GM12878 (cell line): ENCODE data around the gene ANTXR2. TPM values are rescaled to one million over a fixed set of nuclear protein-coding genes. Genes with fewer than 3 reads are reported as not detected.

Experiments
- ATAC-seq: fragments of 200-7000 bp; cut with Tn5 transposase; 3 replicates; pipeline ENCODE4 v1.9.1; 2020; ENCODE audit warnings: mild to moderate bottlenecking, moderate library complexity
- BruUV-seq: library from RNA; stranded (reverse); fragments of 400-500 nt; replicated peaks from 2 replicates; lab custom pipeline; 2021; lab: Mats Ljungman, UMichigan
- CTCF ChIA-PET: fragments of 300-600 bp; sonication (Branson Sonifier 250); formaldehyde crosslinking; extraction: SDS; loops from one replicate; lab custom pipeline; 2021; ENCODE audit warnings: inconsistent platforms; lab: Yijun Ruan, JAX
- POLR2A ChIA-PET: fragments of 350-600 bp; formaldehyde crosslinking; extraction: SDS; loops from one replicate; lab custom pipeline; 2021; ENCODE audit warnings: inconsistent platforms; lab: Charles Lee
- RAD21 ChIA-PET: fragments of 300-600 bp; sonication (Branson Sonifier 250); formaldehyde crosslinking; loops from one replicate; lab custom pipeline; 2023; ENCODE audit warnings: antibody characterized with exemption; ENCODE audit not compliant: unreplicated experiment; lab: Charles Lee
- SMC1A ChIA-PET: fragments of 300-600 bp; sonication (Branson Sonifier 250); formaldehyde crosslinking; loops from one replicate; lab custom pipeline; 2023; ENCODE audit not compliant: unreplicated experiment, uncharacterized antibody; lab: Charles Lee
- DNase-seq: peaks from one replicate; pipeline ENCODE4 v3.0.0-alpha.2; 2011; ENCODE audit warnings: low read depth, low spot score
- FAIRE-seq: peaks from 3 replicates; lab custom pipeline; 2011; peaks lifted over from hg19 to GRCh38; lab: Jason Lieb, UNC
- H2AFZ ChIP-seq: 2 replicates; pipeline ENCODE4 v1.6.0; 2011; ENCODE audit warnings: low read depth, low read length, control low read depth; ENCODE audit not compliant: control insufficient read depth
- H3K27ac ChIP-seq: 2 replicates; pipeline ENCODE4 v1.5.1; 2011; ENCODE audit warnings: control low read depth; ENCODE audit not compliant: control insufficient read depth, insufficient read depth
- H3K27me3 ChIP-seq, 2 experiments: replicated peaks in 1 of 2; 2 replicates each; pipeline versions ENCODE4 v1.6.0 to v1.6.1; 2011; ENCODE audit warnings: low read length in 1 of 2; ENCODE audit not compliant: control insufficient read depth in 2 of 2, insufficient read depth in 2 of 2
- H3K36me3 ChIP-seq, 2 experiments: 2 replicates each; pipeline ENCODE4 v1.5.1; 2011; ENCODE audit warnings: low read length in 1 of 2; ENCODE audit not compliant: control insufficient read depth in 2 of 2, insufficient read depth in 2 of 2
- H3K4me1 ChIP-seq: 2 replicates; pipeline ENCODE4 v1.6.1; 2011; ENCODE audit warnings: mild to moderate bottlenecking, low read length, moderate library complexity, mixed read lengths; ENCODE audit not compliant: control insufficient read depth, insufficient read depth
- H3K4me2 ChIP-seq: 2 replicates; pipeline ENCODE4 v1.6.0; 2011; ENCODE audit warnings: control low read depth; ENCODE audit not compliant: control insufficient read depth, insufficient read depth
- H3K4me3 ChIP-seq: fragments of 200-600 bp; sonication (generic); 2 replicates; pipeline ENCODE4 v1.5.1; 2016
- H3K79me2 ChIP-seq: 2 replicates; pipeline ENCODE4 v1.6.0; 2011; ENCODE audit warnings: low read length; ENCODE audit not compliant: control insufficient read depth, insufficient read depth
- H3K9ac ChIP-seq: 2 replicates; pipeline ENCODE4 v1.8.0; 2011; ENCODE audit warnings: low read length, control low read depth, mixed read lengths; ENCODE audit not compliant: control insufficient read depth, insufficient read depth
- H3K9me3 ChIP-seq: replicated peaks from 3 replicates; pipeline ENCODE4 v1.5.1; 2011; ENCODE audit warnings: mild to moderate bottlenecking, low read length; ENCODE audit not compliant: control insufficient read depth, insufficient read depth
- H4K20me1 ChIP-seq: 2 replicates; pipeline ENCODE4 v1.6.0; 2011; ENCODE audit not compliant: control insufficient read depth, insufficient read depth
- BCL11A ChIP-seq: IDR thresholded peaks from 2 replicates; pipeline ENCODE4 v1.6.1; 2011; ENCODE audit warnings: low read depth, low read length
- BRCA1 ChIP-seq: IDR thresholded peaks from 2 replicates; pipeline ENCODE4 v1.6.1; 2011; ENCODE audit warnings: low read depth, low read length, improper control_type of control experiment
- JUNB ChIP-seq: IDR thresholded peaks from 2 replicates; pipeline ENCODE4 v1.6.1; 2016; ENCODE audit warnings: antibody characterized with exemption, mild to moderate bottlenecking
- KLF5 ChIP-seq: fragments of 450-650 bp; IDR thresholded peaks from 2 replicates; pipeline ENCODE4 v1.6.1; 2014; ENCODE audit warnings: mild to moderate bottlenecking; ENCODE audit not compliant: partially characterized antibody
- MAX ChIP-seq: IDR thresholded peaks from 2 replicates; pipeline ENCODE4 v1.6.1; 2012; ENCODE audit warnings: low read depth, low read length, improper control_type of control experiment
- MLLT1 ChIP-seq: fragments of 450-650 bp; IDR thresholded peaks from 2 replicates; pipeline ENCODE4 v1.6.1; 2016; ENCODE audit warnings: mild to moderate bottlenecking
- NFXL1 ChIP-seq: fragments of 450-650 bp; IDR thresholded peaks from 2 replicates; pipeline ENCODE4 v1.6.1; 2017; ENCODE audit warnings: antibody characterized with exemption, mild to moderate bottlenecking, borderline replicate concordance
- RELB ChIP-seq: fragments of 450-650 bp; IDR thresholded peaks from 2 replicates; pipeline ENCODE4 v1.6.1; 2017; ENCODE audit warnings: low read depth, mild to moderate bottlenecking, moderate library complexity
- SMAD5 ChIP-seq: IDR thresholded peaks from 2 replicates; pipeline ENCODE4 v1.6.1; 2016; ENCODE audit warnings: antibody characterized with exemption, low read depth
- SMC3 ChIP-seq: IDR thresholded peaks from 2 replicates; pipeline ENCODE4 v1.6.1; 2011; ENCODE audit warnings: low read length, improper control_type of control experiment, borderline replicate concordance
- SREBF1 ChIP-seq: IDR thresholded peaks from 2 replicates; pipeline ENCODE4 v1.6.1; 2012; ENCODE audit warnings: mild to moderate bottlenecking, low read length
- TCF3 ChIP-seq: IDR thresholded peaks from 2 replicates; pipeline ENCODE4 v1.6.1; 2012; ENCODE audit warnings: low read depth, mild to moderate bottlenecking, low read length, borderline replicate concordance; ENCODE audit not compliant: insufficient read depth
- in situ Hi-C: fragments of 300-500 bp; cut with MboI; formaldehyde crosslinking; loops from 9 replicates; pipeline ENCODE4 v1.14.3; 2018; ENCODE audit warnings: mixed read lengths
- intact Hi-C: fragments of 100-400 bp; cut with micrococcal nuclease; formaldehyde crosslinking; loops from one replicate; pipeline ENCODE4 v1.14.2; 2022; ENCODE audit not compliant: unreplicated experiment
- polyA plus RNA-seq, 11 experiments: library from polyadenylated mRNA; depleted of rRNA in 4 of 11; unstranded in 6 of 11; stranded (reverse) in 5 of 11; fragments of >200 nt; fragmentation: Nextera tagmentation in 4 of 11; fragmentation: Illumina TruSeq in 1 of 11; extraction: Ambion mirVana in 4 of 11; extraction: Trizol in 1 of 11; gene quantifications; 1 replicate in 1 of 11; 2 replicates in 10 of 11; pipeline versions ENCODE4 v1.2.1 to v1.2.3, GENCODE V29; 2011 to 2016; ENCODE audit warnings: inconsistent platforms in 2 of 11, missing spikeins in 2 of 11, low read depth in 1 of 11
- total RNA-seq, 4 experiments: library from RNA; depleted of rRNA in 3 of 4; stranded (reverse); fragments of >200 nt in 3 of 4; fragmentation: Illumina TruSeq in 1 of 4; extraction: Trizol in 1 of 4; gene quantifications; 2 replicates each; pipeline versions ENCODE4 v1.2.1 to v1.2.3, GENCODE V29; 2013 to 2021

ANTXR2 gene
- total and polyA plus RNA-seq, 10 of the 15 experiments (the other 5 are each of a cell fraction or from before 2014, with no cell fraction given), result 1.4 to 8.9 (median 5.7) TPM

GRCh38 chr4:80049402-80049801 is 23.6 kb downstream of the ANTXR2 start:
- ChIA-PET CTCF (interaction anchor here (1.4 kb wide), 1 partner anchor 169 kb away, joined by 3 read pairs; no protein-coding TSS in a partner anchor), POLR2A (no interaction called here), RAD21 (interaction anchor here (1.5 kb wide), 1 partner anchor 24 kb away, joined by 3 read pairs; the partner anchor contains the start of gene ANTXR2), SMC1A (interaction anchor here (1.1 kb wide), 1 partner anchor 68 kb away, joined by 3 read pairs; no protein-coding TSS in a partner anchor)
- no peak for TF ChIP-seq BRCA1
- no peak for TF ChIP-seq NFXL1
- TF ChIP-seq SMAD5, result no peak
- no peak for TF ChIP-seq BCL11A
- TF ChIP-seq SMC3, result no peak
- no peak for TF ChIP-seq TCF3
- no peak for TF ChIP-seq MLLT1
- no peak for TF ChIP-seq MAX
- no peak for TF ChIP-seq SREBF1
- no peak for TF ChIP-seq KLF5
- no peak for TF ChIP-seq RELB
- TF ChIP-seq JUNB, result no peak
- Histone ChIP-seq H2AFZ (no peak overlapping the region), H4K20me1 (no peaks in the 10 kb centered on the region), H3K4me2 (no peak overlapping the region), H3K79me2 (no peaks in the 10 kb centered on the region), H3K9me3 (no peaks in the 10 kb centered on the region), H3K4me3 (no peak overlapping the region), H3K9ac (no peak overlapping the region), H3K27ac (no peak overlapping the region), H3K4me1 (no peaks in the 10 kb centered on the region), H3K27me3 (no peaks in the 10 kb centered on the region), H3K36me3 (no peaks in the 10 kb centered on the region)
- in situ Hi-C loops (no loop called here), intact Hi-C loops (no loop called here)
- BruUV-seq, result no TSS peak
- FAIRE-seq (no peak), ATAC-seq (no peak), DNase-seq (no peak)
